ENCODE data around the gene PPM1H. TPM values are rescaled to one million over a fixed set of nuclear protein-coding genes. Genes with fewer than 3 reads are reported as not detected.

The PPM1H gene
- total RNA-seq, 1 donor from 2014 or later, result 31.0 TPM

DNA sequence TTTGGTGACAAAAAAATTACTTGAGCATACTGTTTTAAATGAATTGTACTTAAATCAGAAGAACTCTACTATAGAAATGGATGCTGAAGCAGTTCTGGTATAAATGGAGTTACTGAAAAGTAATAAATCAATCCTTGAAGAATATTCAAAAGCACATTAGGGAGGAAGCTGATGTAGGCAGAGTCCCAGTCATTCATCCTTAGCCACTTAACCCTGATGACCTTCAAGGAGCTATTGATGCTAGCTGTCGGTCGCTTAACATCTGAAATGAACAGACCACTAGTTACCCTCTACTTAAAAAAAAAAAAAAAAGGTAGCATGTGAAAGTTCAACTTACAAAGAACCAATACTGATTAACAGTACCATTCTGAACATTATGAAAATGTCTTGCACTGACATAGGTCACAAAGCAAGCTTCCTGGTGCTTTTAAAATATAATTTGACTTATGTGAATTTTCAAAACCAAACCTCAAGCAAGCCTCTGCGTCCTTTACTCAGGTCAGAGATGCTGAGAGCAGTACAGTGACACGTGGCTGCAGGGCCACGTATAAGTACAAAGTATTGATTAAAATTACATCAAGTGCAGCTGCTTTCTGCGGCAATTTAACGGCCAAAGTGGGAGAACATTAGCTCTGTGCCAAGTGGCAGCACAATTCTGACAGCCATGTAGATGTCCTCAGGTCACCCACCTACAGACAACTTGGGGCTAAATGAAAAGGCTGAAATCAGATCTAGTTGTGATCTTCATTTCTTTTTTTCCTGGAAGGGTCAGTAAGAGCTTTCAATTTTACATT is 18.1 kb downstream of the PPM1H start:
- H3K9me3 Mint-ChIP-seq, result peaks cover 6% of the 10 kb centered on the region
- no peak for DNase-seq (ENCODE audit: extremely low spot score, unreplicated experiment)
- no peak overlapping the region for H3K27ac Mint-ChIP-seq
- H3K27me3 Mint-ChIP-seq, result no peaks in the 10 kb centered on the region
- H3K4me1 Mint-ChIP-seq (ENCODE audit: unreplicated experiment), result peaks cover 44% of the 10 kb centered on the region
- no peak overlapping the region for H3K4me3 Mint-ChIP-seq
- TF ChIP-seq, protein P1, sequence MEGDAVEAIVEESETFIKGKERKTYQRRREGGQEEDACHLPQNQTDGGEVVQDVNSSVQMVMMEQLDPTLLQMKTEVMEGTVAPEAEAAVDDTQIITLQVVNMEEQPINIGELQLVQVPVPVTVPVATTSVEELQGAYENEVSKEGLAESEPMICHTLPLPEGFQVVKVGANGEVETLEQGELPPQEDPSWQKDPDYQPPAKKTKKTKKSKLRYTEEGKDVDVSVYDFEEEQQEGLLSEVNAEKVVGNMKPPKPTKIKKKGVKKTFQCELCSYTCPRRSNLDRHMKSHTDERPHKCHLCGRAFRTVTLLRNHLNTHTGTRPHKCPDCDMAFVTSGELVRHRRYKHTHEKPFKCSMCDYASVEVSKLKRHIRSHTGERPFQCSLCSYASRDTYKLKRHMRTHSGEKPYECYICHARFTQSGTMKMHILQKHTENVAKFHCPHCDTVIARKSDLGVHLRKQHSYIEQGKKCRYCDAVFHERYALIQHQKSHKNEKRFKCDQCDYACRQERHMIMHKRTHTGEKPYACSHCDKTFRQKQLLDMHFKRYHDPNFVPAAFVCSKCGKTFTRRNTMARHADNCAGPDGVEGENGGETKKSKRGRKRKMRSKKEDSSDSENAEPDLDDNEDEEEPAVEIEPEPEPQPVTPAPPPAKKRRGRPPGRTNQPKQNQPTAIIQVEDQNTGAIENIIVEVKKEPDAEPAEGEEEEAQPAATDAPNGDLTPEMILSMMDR (conservative IDR thresholded peaks at IDR 0.05), result no peak
- H3K36me3 Mint-ChIP-seq, result peaks cover 16% of the 10 kb centered on the region

DNA sequence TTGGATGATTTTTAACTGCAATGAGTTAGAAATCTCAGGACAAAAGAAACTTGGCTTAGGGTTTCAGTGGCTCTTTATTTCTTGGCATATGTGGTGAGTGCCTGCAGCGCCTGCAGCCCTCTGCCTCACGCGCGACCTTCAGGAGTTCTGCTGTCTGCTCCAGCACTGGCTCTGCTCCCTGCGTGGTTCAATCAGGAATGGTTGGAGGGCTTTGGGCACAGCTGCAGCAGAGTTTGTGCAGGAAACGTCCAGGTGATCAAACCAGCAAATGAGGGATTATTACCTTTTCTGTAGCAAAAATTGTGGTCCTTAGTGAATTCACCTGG is 19.8 kb downstream of the PPM1H start:
- TF ChIP-seq, protein P1 (conservative IDR thresholded peaks at IDR 0.05), result no peak
- Mint-ChIP-seq H3K9me3 (peaks cover 6% of the 10 kb centered on the region), H3K27ac (no peak overlapping the region), H3K36me3 (peaks cover 16% of the 10 kb centered on the region), H3K4me1 (ENCODE audit: unreplicated experiment) (peaks cover 46% of the 10 kb centered on the region), H3K27me3 (no peaks in the 10 kb centered on the region), H3K4me3 (no peak overlapping the region)
- no peak for DNase-seq (ENCODE audit: extremely low spot score, unreplicated experiment)

DNA sequence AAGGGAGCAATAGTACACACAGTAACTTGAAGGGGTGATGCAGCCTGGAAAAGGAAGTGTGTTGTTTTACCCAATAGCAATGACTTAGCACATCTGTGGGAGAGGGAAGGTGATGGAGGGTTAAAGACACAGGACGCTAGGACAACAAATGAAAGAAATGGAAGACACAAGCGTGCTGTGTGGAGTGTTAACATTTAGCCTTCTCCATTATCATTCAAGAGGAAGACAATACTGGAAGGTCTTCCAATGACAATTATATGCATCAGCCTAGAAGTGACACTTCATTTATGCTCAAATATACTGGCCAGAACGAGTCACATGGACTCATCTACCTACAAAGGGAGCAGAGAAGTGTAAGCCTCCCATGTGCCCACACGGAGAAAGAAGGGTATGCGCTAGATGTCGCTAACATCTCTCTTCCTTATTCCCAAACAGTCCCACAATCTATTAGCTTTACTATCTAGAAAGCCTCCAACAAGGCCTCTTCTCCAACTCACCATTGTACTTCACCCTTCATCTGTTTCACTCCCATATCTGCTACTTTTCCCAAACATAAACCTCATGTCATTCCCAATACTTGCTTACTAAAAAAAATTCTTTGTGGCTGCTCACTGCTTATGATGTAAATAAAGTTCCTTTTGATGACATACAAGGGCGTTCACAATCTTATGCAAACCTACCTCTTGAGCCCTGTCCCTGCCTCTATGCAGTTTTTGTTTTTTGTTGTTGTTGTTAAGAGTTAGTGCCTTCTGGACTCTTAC is 20.3 kb downstream of the PPM1H start:
- Mint-ChIP-seq H3K27ac (no peak overlapping the region), H3K27me3 (no peaks in the 10 kb centered on the region), H3K9me3 (peaks cover 6% of the 10 kb centered on the region), H3K4me3 (no peak overlapping the region), H3K36me3 (peaks cover 16% of the 10 kb centered on the region), H3K4me1 (ENCODE audit: unreplicated experiment) (peaks cover 50% of the 10 kb centered on the region)
- no peak for DNase-seq (ENCODE audit: extremely low spot score, unreplicated experiment)
- TF ChIP-seq, protein P1 (conservative IDR thresholded peaks at IDR 0.05), result no peak

DNA sequence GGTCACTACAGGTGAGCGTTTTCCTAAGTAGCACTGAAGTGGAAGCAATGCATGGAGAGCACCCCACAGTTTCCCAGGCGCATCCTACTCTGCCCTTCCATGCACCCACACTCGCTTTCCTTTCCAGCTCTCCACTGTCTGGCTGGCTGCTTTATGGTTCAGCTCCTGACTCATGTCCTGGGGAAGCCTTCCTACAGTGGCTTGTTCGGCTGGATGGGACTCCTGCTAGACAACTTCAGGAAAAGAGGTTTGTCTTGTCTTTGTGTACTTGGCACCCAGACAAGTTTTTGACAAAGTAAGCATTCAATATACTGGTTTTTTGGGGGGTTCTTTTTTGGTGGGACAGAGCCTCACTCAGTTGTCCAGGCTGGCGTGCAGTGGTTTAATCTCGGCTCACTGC is 21.6 kb downstream of the PPM1H start:
- H3K36me3 Mint-ChIP-seq, result peaks cover 16% of the 10 kb centered on the region
- no peak overlapping the region for H3K27ac Mint-ChIP-seq
- DNase-seq (ENCODE audit: extremely low spot score, unreplicated experiment), result no peak
- peaks cover 49% of the 10 kb centered on the region for H3K4me1 Mint-ChIP-seq (ENCODE audit: unreplicated experiment)
- TF ChIP-seq, protein P1 (conservative IDR thresholded peaks at IDR 0.05), result no peak
- peaks cover 6% of the 10 kb centered on the region for H3K9me3 Mint-ChIP-seq
- H3K27me3 Mint-ChIP-seq, result no peaks in the 10 kb centered on the region
- H3K4me3 Mint-ChIP-seq, result no peak overlapping the region

DNA sequence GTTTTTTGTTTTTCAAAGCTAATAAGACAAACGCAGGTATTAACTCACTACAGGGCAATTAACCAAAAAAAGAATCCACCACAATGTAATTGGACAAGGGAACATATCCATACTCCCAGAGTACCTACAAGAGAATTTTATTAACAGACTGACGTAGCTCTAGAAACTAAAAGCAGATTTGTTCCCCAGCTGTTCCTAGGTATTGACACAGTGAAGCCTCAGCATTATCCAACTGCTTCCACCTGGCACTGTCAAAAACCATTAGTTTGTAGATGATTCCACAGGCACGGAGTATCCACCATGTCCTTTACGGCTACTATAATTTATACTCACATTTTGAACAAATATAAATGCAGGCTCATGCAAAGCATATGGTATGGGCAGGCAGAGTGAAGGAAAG is 22.3 kb downstream of the PPM1H start:
- no peak for DNase-seq (ENCODE audit: extremely low spot score, unreplicated experiment)
- Mint-ChIP-seq H3K36me3 (peaks cover 16% of the 10 kb centered on the region), H3K4me3 (no peak overlapping the region), H3K27me3 (no peaks in the 10 kb centered on the region), H3K9me3 (peaks cover 6% of the 10 kb centered on the region), H3K4me1 (ENCODE audit: unreplicated experiment) (peaks cover 42% of the 10 kb centered on the region), H3K27ac (no peak overlapping the region)
- TF ChIP-seq, protein P1 (conservative IDR thresholded peaks at IDR 0.05), result no peak
